PC-3 (cell line): ENCODE data around the gene GOLGA8J. TPM values are rescaled to one million over a fixed set of nuclear protein-coding genes. Genes with fewer than 3 reads are reported as not detected.

ENCODE experiments used
- ATAC-seq: fragments of 200-7000 bp; cut with Tn5 transposase; 2 replicates; pipeline ENCODE4 v1.9.1; 2020; ENCODE audit warnings: mild to moderate bottlenecking, moderate library complexity
- BruUV-seq: library from RNA; stranded (reverse); fragments of 400-500 nt; replicated peaks from 2 replicates; lab custom pipeline; 2021; lab: Mats Ljungman, UMichigan
- CTCF ChIA-PET: fragments of 300-600 bp; sonication (Branson Sonifier 250); formaldehyde crosslinking; loops from one replicate; lab custom pipeline; 2022; ENCODE audit warnings: antibody characterized with exemption; lab: Charles Lee
- POLR2A ChIA-PET: fragments of 300-600 bp; sonication (Branson Sonifier 250); formaldehyde crosslinking; loops from one replicate; lab custom pipeline; 2022; ENCODE audit warnings: antibody characterized with exemption; ENCODE audit not compliant: unreplicated experiment; lab: Charles Lee
- DNase-seq: peaks from one replicate; pipeline ENCODE4 v3.0.0-alpha.2; 2015
- H2AFZ ChIP-seq: fragments of 300-600 bp; sonication (generic); 2 replicates; pipeline ENCODE4 v1.6.0; 2016; ENCODE audit warnings: antibody characterized with exemption, low read length
- H3F3A ChIP-seq: fragments of 300-600 bp; sonication (generic); one replicate; pipeline ENCODE4 v1.6.0; 2017; ENCODE audit warnings: antibody characterized with exemption, low read length, control low read depth, mild to moderate bottlenecking; ENCODE audit not compliant: unreplicated experiment
- H3K27ac ChIP-seq: fragments of 300-600 bp; sonication (generic); 2 replicates; pipeline ENCODE4 v1.5.1; 2016; ENCODE audit warnings: mild to moderate bottlenecking, low read length
- H3K27me3 ChIP-seq: fragments of 300-600 bp; sonication (generic); 2 replicates; pipeline ENCODE4 v1.6.1; 2016; ENCODE audit warnings: low read length, mixed read lengths
- H3K36me3 ChIP-seq: fragments of 300-600 bp; sonication (generic); 2 replicates; pipeline ENCODE4 v1.6.1; 2016; ENCODE audit warnings: low read depth, mixed run types, low read length, mixed read lengths
- H3K4me1 ChIP-seq: fragments of 300-600 bp; sonication (generic); 2 replicates; pipeline ENCODE4 v1.5.1; 2016; ENCODE audit warnings: low read length; ENCODE audit not compliant: insufficient read depth
- H3K4me2 ChIP-seq: fragments of 300-600 bp; sonication (generic); 2 replicates; pipeline ENCODE4 v1.6.0; 2016; ENCODE audit warnings: low read length
- H3K4me3 ChIP-seq: fragments of 300-600 bp; sonication (generic); 2 replicates; pipeline ENCODE4 v1.5.1; 2016; ENCODE audit warnings: mild to moderate bottlenecking, low read length, mixed read lengths
- H3K79me2 ChIP-seq: fragments of 300-600 bp; sonication (generic); 2 replicates; pipeline ENCODE4 v1.6.1; 2017; ENCODE audit warnings: low read length, mixed read lengths
- H3K9ac ChIP-seq: fragments of 300-600 bp; sonication (generic); 2 replicates; pipeline ENCODE4 v1.6.0; 2016; ENCODE audit warnings: mild to moderate bottlenecking, low read length
- H3K9me2 ChIP-seq: fragments of 300-600 bp; sonication (generic); replicated peaks from 2 replicates; pipeline ENCODE4 v1.6.1; 2016; ENCODE audit warnings: mixed run types, low read length, mixed read lengths
- H3K9me3 ChIP-seq: fragments of 300-600 bp; sonication (generic); 2 replicates; pipeline ENCODE4 v1.6.1; 2016; ENCODE audit warnings: low read length, mixed read lengths
- H4K20me1 ChIP-seq: fragments of 300-600 bp; sonication (generic); 2 replicates; pipeline ENCODE4 v1.6.1; 2016; ENCODE audit warnings: low read length, mixed read lengths
- EZH2 ChIP-seq: fragments of 300-600 bp; sonication (generic); IDR thresholded peaks from one replicate; pipeline ENCODE4 v1.6.1; 2017; ENCODE audit warnings: antibody characterized with exemption, mild to moderate bottlenecking, low read length; ENCODE audit not compliant: unreplicated experiment
- EZH2phosphoT487 ChIP-seq: fragments of 300-600 bp; sonication (generic); IDR thresholded peaks from 2 replicates; pipeline ENCODE4 v1.6.1; 2018; ENCODE audit warnings: mild to moderate bottlenecking, antibody characterized with exemption, low read length, borderline replicate concordance
- intact Hi-C: fragments of 100-400 bp; cut with micrococcal nuclease; formaldehyde crosslinking; loops from 2 replicates; pipeline ENCODE4 v1.9.0; 2023
- total RNA-seq: library from RNA; depleted of rRNA; stranded (reverse); fragments of >200 nt; gene quantifications from 2 replicates; pipeline ENCODE4 v1.2.3, GENCODE V29; 2014
- TF ChIP-seq, protein P1 (sequence below): fragments of 300-600 bp; sonication (generic); conservative IDR thresholded peaks from 2 replicates; pipeline ENCODE4 v1.5.1; 2017; ENCODE audit warnings: antibody characterized with exemption, low read depth, mild to moderate bottlenecking, low read length

The GOLGA8J gene
- total RNA-seq, 1 experiment from 2014 or later: not detected

GRCh38 chr15:30041868-30042267, 40.9 kb upstream of the GOLGA8J start:
- no peaks in the 10 kb centered on the region for H3K79me2 ChIP-seq
- H3K4me2 ChIP-seq: no peak overlapping the region
- no peak overlapping the region for H3K4me3 ChIP-seq
- H3K9me3 ChIP-seq: no peaks in the 10 kb centered on the region
- no peaks in the 10 kb centered on the region for H3K4me1 ChIP-seq
- H3F3A ChIP-seq: no peaks in the 10 kb centered on the region
- no peaks in the 10 kb centered on the region for H3K27me3 ChIP-seq
- H3K27ac ChIP-seq: no peak overlapping the region
- DNase-seq: no peak
- H3K36me3 ChIP-seq: no peaks in the 10 kb centered on the region
- H4K20me1 ChIP-seq: no peaks in the 10 kb centered on the region
- no TSS peak for BruUV-seq
- intact Hi-C loops: loop anchor here (5.0 kb wide), 2 partner anchors 105 to 225 kb away; no protein-coding TSS in a partner anchor
- POLR2A ChIA-PET: no interaction called here
- CTCF ChIA-PET: no interaction called here
- H2AFZ ChIP-seq: no peak overlapping the region
- TF ChIP-seq EZH2phosphoT487 (no peak), EZH2 (no peak)
- TF ChIP-seq, protein P1, sequence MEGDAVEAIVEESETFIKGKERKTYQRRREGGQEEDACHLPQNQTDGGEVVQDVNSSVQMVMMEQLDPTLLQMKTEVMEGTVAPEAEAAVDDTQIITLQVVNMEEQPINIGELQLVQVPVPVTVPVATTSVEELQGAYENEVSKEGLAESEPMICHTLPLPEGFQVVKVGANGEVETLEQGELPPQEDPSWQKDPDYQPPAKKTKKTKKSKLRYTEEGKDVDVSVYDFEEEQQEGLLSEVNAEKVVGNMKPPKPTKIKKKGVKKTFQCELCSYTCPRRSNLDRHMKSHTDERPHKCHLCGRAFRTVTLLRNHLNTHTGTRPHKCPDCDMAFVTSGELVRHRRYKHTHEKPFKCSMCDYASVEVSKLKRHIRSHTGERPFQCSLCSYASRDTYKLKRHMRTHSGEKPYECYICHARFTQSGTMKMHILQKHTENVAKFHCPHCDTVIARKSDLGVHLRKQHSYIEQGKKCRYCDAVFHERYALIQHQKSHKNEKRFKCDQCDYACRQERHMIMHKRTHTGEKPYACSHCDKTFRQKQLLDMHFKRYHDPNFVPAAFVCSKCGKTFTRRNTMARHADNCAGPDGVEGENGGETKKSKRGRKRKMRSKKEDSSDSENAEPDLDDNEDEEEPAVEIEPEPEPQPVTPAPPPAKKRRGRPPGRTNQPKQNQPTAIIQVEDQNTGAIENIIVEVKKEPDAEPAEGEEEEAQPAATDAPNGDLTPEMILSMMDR: no peak
- H3K9me2 ChIP-seq: no peaks in the 10 kb centered on the region
- no peak for ATAC-seq
- H3K9ac ChIP-seq: no peak overlapping the region

- H3K36me3 ChIP-seq: no peaks in the 10 kb centered on the region
- intact Hi-C loops: loop anchor here (5.0 kb wide), 2 partner anchors 105 to 225 kb away; no protein-coding TSS in a partner anchor
- DNase-seq: no peak
- H3K4me1 ChIP-seq: no peaks in the 10 kb centered on the region
- H3K79me2 ChIP-seq: no peaks in the 10 kb centered on the region
- BruUV-seq: no TSS peak
- ChIA-PET POLR2A (interaction anchor here (0.6 kb wide), 1 partner anchor 72 kb away, joined by 4 read pairs; no protein-coding TSS in a partner anchor), CTCF (interaction anchor here (0.6 to 1.2 kb wide), 3 partner anchors 27 to 295 kb away, joined by 3 read pairs; no protein-coding TSS in a partner anchor)
- H3K27me3 ChIP-seq: no peaks in the 10 kb centered on the region
- no peaks in the 10 kb centered on the region for H3K9me2 ChIP-seq
- TF ChIP-seq EZH2phosphoT487 (no peak), EZH2 (no peak)
- TF ChIP-seq, protein P1: no peak
- no peak for ATAC-seq
- H3K9me3 ChIP-seq: no peaks in the 10 kb centered on the region
- H4K20me1 ChIP-seq: no peaks in the 10 kb centered on the region
- no peak overlapping the region for H3K4me3 ChIP-seq
- no peaks in the 10 kb centered on the region for H3F3A ChIP-seq
- H2AFZ ChIP-seq: no peak overlapping the region
- H3K27ac ChIP-seq: no peak overlapping the region
- no peak overlapping the region for H3K9ac ChIP-seq
- no peak overlapping the region for H3K4me2 ChIP-seq
Measured at GRCh38 chr15:30042556-30042955, 40.2 kb upstream of the GOLGA8J start.

DNA sequence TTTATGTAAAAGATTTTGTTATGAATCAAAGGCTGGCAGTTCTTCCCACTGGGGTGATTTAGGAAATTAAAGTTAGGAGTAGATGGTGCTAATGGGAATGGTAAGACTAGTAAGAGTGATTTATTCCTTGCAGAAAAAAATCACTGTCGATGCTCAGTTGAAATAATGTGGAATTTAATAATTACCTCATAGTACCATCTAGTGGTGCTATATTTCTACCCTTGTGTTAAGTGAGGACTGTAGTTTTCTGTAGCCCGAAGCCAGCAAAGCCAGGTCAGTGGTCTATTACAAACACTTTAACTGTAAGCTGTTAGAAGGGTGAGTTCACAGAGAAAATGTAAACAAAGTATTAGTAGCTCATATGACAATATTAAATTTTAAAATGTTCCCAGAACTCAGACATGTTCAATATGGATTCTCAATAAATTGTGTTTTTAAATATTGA, 39.5 kb upstream of the GOLGA8J start:
- CTCF ChIA-PET: interaction anchor here (0.6 to 1.2 kb wide), 4 partner anchors 32 to 372 kb away, joined by 3 to 4 read pairs (median 3); no protein-coding TSS in a partner anchor
- Histone ChIP-seq H3K27ac (no peak overlapping the region), H3K9ac (no peak overlapping the region), H3K36me3 (no peaks in the 10 kb centered on the region), H3K79me2 (no peaks in the 10 kb centered on the region), H4K20me1 (no peaks in the 10 kb centered on the region), H2AFZ (no peak overlapping the region), H3K4me2 (no peak overlapping the region), H3K9me2 (no peaks in the 10 kb centered on the region), H3K9me3 (no peaks in the 10 kb centered on the region), H3F3A (no peaks in the 10 kb centered on the region), H3K4me3 (no peak overlapping the region), H3K4me1 (no peaks in the 10 kb centered on the region), H3K27me3 (no peaks in the 10 kb centered on the region)
- TF ChIP-seq EZH2 (no peak), EZH2phosphoT487 (no peak)
- TF ChIP-seq, protein P1: peak; percentile 67
- POLR2A ChIA-PET: interaction anchor here (0.6 kb wide), 1 partner anchor 73 kb away, joined by 4 read pairs; no protein-coding TSS in a partner anchor
- BruUV-seq: no TSS peak
- peak; percentile 62 for DNase-seq
- intact Hi-C loops: loop anchor here (1.0 to 5.0 kb wide), 4 partner anchors 32 to 375 kb away; no protein-coding TSS in a partner anchor
- peak; percentile 75 for ATAC-seq
